IPS-11a (cell line): ENCODE data around the gene OR2AT4.

Experiments used
- H3K4me3 ChIP-seq: one replicate; pipeline ENCODE4 v1.5.1; 2013; ENCODE audit warnings: low read depth, low read length, control low read depth

OR2AT4 gene

GRCh38 chr11:75031771-75032549 lies 64.7 kb downstream of the OR2AT4 start:
- H3K4me3 ChIP-seq = no peak overlapping the region
